ENCODE measurements around the gene ZBTB18. TPM values are rescaled to one million over a fixed set of nuclear protein-coding genes. Genes with fewer than 3 reads are reported as not detected.

The ZBTB18 gene
- total RNA-seq, 1 experiment from 2014 or later: 37.9 TPM

Other genes starting within 250 kb of the ZBTB18 start
- gene AKT3, start 201.0 kb upstream of the ZBTB18 start, total RNA-seq (2014; rRNA removed): 10.1 and 12.2 TPM in 2 replicates

Measured in LHCN-M2 (cell line).